ENCODE results near the gene CBX3. TPM values are rescaled to one million over a fixed set of nuclear protein-coding genes. Genes with fewer than 3 reads are reported as not detected.
A peak's percentile ranks its signal among the peaks of the same experiment; 100 is the strongest.

The CBX3 gene
- total RNA-seq, 3 donors from 2014 or later (not counting 1 experiment from before 2014, with no cell fraction given) = 103 to 126 (median 109) TPM

DNA sequence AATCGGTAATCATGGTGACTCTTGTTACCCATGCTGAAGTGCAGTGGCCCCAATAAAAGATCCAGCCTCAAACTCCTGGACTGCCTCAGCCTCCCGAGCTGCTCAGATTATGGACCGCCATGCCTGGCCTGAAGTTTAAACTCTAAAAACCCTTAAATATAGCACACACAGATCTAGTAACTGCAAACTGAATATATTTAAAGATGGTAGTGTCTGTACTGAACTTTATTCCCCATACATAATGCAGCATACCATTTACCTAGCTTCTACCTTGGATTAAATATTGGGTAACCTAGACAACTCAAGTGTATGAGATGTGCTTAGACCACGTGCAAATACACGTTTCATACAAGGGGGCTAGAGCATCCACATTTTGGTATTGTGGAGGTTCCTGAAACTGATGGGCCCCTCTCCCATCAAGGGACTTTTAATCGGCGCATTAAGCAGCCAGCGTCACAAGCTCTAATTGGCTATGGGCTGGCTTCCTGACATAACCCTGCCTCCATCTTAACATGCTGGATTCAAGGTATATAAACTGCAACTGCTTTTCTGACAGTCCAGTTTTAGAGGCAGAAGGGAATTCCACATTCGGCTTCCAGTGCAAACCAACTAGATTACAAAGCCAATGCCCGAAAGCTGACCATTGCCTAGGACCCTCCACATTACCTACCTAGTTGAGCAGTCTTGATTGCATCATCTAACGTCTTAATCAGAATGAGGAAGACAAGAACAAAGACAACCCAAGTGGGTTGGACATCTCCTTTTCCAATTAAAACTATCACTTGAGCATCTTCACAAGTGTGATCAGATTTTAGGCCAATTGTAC is 14.0 kb upstream of the CBX3 start:
- TF ChIP-seq, protein P1, sequence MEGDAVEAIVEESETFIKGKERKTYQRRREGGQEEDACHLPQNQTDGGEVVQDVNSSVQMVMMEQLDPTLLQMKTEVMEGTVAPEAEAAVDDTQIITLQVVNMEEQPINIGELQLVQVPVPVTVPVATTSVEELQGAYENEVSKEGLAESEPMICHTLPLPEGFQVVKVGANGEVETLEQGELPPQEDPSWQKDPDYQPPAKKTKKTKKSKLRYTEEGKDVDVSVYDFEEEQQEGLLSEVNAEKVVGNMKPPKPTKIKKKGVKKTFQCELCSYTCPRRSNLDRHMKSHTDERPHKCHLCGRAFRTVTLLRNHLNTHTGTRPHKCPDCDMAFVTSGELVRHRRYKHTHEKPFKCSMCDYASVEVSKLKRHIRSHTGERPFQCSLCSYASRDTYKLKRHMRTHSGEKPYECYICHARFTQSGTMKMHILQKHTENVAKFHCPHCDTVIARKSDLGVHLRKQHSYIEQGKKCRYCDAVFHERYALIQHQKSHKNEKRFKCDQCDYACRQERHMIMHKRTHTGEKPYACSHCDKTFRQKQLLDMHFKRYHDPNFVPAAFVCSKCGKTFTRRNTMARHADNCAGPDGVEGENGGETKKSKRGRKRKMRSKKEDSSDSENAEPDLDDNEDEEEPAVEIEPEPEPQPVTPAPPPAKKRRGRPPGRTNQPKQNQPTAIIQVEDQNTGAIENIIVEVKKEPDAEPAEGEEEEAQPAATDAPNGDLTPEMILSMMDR (IDR thresholded peaks at IDR 0.05) = no peak
- Histone ChIP-seq H3K27ac (ENCODE audit: low read length) (no peak overlapping the region), H3K4me3 (ENCODE audit: low read length) (no peak overlapping the region), H3K36me3 (ENCODE audit: control insufficient read depth, insufficient read depth, low read length) (peaks cover 53% of the 10 kb centered on the region), H3K9me3 (ENCODE audit: control insufficient read depth, insufficient read depth, low read length) (no peaks in the 10 kb centered on the region), H3K4me1 (ENCODE audit: control insufficient read depth, insufficient read depth, low read length) (peaks cover 3% of the 10 kb centered on the region), H3K27me3 (ENCODE audit: control insufficient read depth, insufficient read depth, low read length) (no peaks in the 10 kb centered on the region)
- Mint-ChIP-seq H3K4me1 (peaks cover 84% of the 10 kb centered on the region in 2 donors), H3K9me3 (no peaks in the 10 kb centered on the region), H3K4me3 (peak overlapping the region; percentile 19), H3K27me3 (ENCODE audit: low read depth in 2 of 2) (no peaks in the 10 kb centered on the region), H3K27ac (peak overlapping the region; percentile 100), H3K36me3 (peaks cover 26% of the 10 kb centered on the region)
- WGBS (ENCODE audit: insufficient coverage) = 78% methylated on average over 10 of the region's 11 CpGs
- ATAC-seq (peak in 2 of 3 donors; percentile 6 to 19), DNase-seq (peak in 1 of 2 donors; percentile 34)
- intact Hi-C loops (cut with micrococcal nuclease) = no loop called here

DNA sequence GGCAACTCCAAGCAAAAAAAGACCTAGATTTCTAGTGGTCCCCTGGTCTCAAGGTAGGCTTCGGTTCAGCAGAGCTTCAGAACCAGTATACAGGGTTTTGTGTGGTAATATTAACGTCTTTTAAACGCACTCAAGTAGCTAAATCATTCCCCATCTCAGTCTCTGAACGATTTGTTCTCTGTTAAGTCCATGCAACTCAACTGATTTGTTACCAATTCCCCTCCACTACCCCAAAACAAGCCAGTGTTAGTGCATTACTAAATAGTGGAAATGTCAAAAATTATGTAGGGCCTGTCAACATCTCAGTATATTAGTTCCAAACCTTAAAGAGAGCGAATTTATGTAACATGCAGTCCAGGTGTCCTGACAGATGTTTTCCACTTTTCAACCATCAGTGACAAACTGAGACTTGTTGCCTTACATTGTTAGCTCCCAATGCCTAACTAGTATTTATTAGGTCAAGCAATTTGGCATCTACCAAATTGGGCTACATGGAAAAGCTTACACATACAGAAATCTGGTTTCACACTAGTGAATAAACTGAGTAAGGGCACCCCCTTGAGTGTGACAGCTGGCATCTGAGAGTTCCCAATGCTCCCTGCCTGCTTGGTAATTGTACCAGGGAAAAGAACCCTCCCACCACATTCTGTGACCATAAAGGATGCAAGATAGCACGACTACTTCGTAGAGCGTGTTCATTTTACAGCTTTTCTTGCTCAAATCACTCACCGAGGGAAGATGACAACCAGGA is 13.2 kb upstream of the CBX3 start:
- H3K9me3 ChIP-seq (ENCODE audit: control insufficient read depth, insufficient read depth, low read length) = no peaks in the 10 kb centered on the region
- no peak overlapping the region for H3K4me3 ChIP-seq (ENCODE audit: low read length)
- H3K36me3 ChIP-seq (ENCODE audit: control insufficient read depth, insufficient read depth, low read length) = peaks cover 61% of the 10 kb centered on the region
- peak in 1 of 2 donors; percentile 43 for DNase-seq
- H3K27me3 ChIP-seq (ENCODE audit: control insufficient read depth, insufficient read depth, low read length) = no peaks in the 10 kb centered on the region
- peaks cover 1% of the 10 kb centered on the region for H3K4me1 ChIP-seq (ENCODE audit: control insufficient read depth, insufficient read depth, low read length)
- H3K36me3 Mint-ChIP-seq = peaks cover 34% of the 10 kb centered on the region
- ATAC-seq = peak in 1 of 3 donors; percentile 3
- H3K4me3 Mint-ChIP-seq = peak overlapping the region; percentile 22
- no peaks in the 10 kb centered on the region for H3K9me3 Mint-ChIP-seq
- H3K27ac Mint-ChIP-seq = peak overlapping the region; percentile 100
- 94% methylated on average over 9 of the region's 9 CpGs for WGBS (ENCODE audit: insufficient coverage)
- no peaks in the 10 kb centered on the region for H3K27me3 Mint-ChIP-seq (ENCODE audit: low read depth in 2 of 2)
- peaks cover 92% of the 10 kb centered on the region in 2 donors for H3K4me1 Mint-ChIP-seq
- H3K27ac ChIP-seq (ENCODE audit: low read length) = peak overlapping the region; percentile 8
- TF ChIP-seq, protein P1 (IDR thresholded peaks at IDR 0.05) = no peak
- intact Hi-C loops (cut with micrococcal nuclease) = no loop called here

DNA sequence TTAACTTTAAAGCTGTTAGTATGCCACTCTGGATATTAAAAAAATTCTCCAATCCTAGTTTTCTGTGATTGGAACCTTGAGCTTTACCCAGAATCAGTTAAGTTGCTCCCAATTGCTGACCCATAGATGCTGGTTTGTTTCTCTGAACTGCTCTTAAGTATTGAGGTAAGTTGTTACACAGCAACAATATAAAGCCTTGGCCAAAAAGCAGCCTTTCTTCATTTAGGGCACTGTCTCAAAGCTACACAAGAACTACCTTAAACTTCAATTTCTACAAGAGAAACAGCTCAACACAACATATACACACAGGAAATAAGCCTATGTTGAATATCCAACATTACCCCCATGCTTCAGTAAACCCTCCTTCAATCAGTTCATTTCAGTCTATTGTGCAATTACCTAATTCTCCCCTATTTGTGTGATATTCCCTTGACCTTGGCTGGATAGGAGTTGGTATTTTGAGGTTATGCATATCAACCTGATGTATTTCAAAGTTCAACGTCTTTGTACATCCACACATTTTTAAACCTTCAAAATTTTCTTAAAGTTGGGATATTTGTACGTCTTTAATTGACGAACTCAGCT is 12.5 kb upstream of the CBX3 start:
- 93% methylated on average over 2 of the region's 3 CpGs for WGBS (ENCODE audit: insufficient coverage)
- Histone ChIP-seq H3K4me3 (ENCODE audit: low read length) (no peak overlapping the region), H3K9me3 (ENCODE audit: control insufficient read depth, insufficient read depth, low read length) (no peaks in the 10 kb centered on the region), H3K27me3 (ENCODE audit: control insufficient read depth, insufficient read depth, low read length) (no peaks in the 10 kb centered on the region), H3K4me1 (ENCODE audit: control insufficient read depth, insufficient read depth, low read length) (peaks cover 7% of the 10 kb centered on the region), H3K27ac (ENCODE audit: low read length) (peak overlapping the region; percentile 12), H3K36me3 (ENCODE audit: control insufficient read depth, insufficient read depth, low read length) (peaks cover 67% of the 10 kb centered on the region)
- intact Hi-C loops (cut with micrococcal nuclease) = loop anchor here (1.0 kb wide), 1 partner anchor 8 kb away; no protein-coding TSS in a partner anchor
- DNase-seq = peak in 1 of 2 donors; percentile 27
- Mint-ChIP-seq H3K4me1 (peaks cover 92 to 93% of the 10 kb centered on the region in 2 donors), H3K4me3 (peak overlapping the region; percentile 7), H3K9me3 (no peaks in the 10 kb centered on the region), H3K27ac (peak overlapping the region; percentile 100), H3K27me3 (ENCODE audit: low read depth in 2 of 2) (no peaks in the 10 kb centered on the region), H3K36me3 (peaks cover 40% of the 10 kb centered on the region)
- TF ChIP-seq, protein P1 (IDR thresholded peaks at IDR 0.05) = no peak
- ATAC-seq = no peak

All from natural killer cell (primary cell).